ENCODE results near the gene PRPF31.

The PRPF31 gene

DNA sequence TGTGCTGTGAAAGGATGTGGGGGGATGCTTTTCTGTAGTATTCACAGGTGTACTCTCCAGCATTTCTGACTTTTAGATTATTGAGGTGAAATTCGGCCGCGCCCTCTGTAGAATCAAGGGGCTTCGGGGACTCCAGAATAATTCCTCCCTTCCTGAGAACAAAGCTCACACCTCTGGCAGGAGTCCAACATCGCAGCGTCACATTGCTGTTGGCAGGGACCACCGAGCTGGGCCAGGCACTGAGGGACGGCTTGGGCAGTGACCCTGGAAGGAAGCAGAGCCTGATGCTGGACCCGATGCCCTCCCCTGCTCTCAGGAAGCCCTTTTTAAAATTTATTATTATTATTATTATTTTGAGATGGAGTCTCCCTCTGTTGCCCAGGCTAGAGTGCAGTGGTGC is 40.7 kb upstream of the PRPF31 start:
- no peak overlapping the region for H3K4me3 ChIP-seq (ENCODE audit: low read depth in 1 of 2, low read length in 2 of 2)
- no peaks in the 10 kb centered on the region for H3K27me3 ChIP-seq (ENCODE audit: insufficient read depth, low read length, poor library complexity)
- ATAC-seq (ENCODE audit: insufficient read depth, low read depth) (no peak), DNase-seq (no peak)
- no peak overlapping the region for H3K9ac ChIP-seq (ENCODE audit: low read depth, low read length)
- H3K79me2 ChIP-seq (ENCODE audit: insufficient read depth, low read length), result no peaks in the 10 kb centered on the region
- TF ChIP-seq CTCF (IDR thresholded peaks at IDR 0.05; ENCODE audit: borderline replicate concordance, extremely low read depth, low read length, poor library complexity, severe bottlenecking), result no peak
- no peak for TF ChIP-seq EZH2 (IDR thresholded peaks at IDR 0.05; ENCODE audit: borderline replicate concordance, low read depth, low read length, severe bottlenecking)
- no peak overlapping the region for H3K4me2 ChIP-seq (ENCODE audit: insufficient read depth, low read length)
- no peak overlapping the region for H2AFZ ChIP-seq (ENCODE audit: low read depth, low read length)
- H3K9me3 ChIP-seq (ENCODE audit: insufficient read depth, low read length, severe bottlenecking), result no peaks in the 10 kb centered on the region
- H4K20me1 ChIP-seq (ENCODE audit: insufficient read depth, low read length), result no peaks in the 10 kb centered on the region
- no peaks in the 10 kb centered on the region for H3K4me1 ChIP-seq (ENCODE audit: insufficient read depth, low read length)
- no peak overlapping the region for H3K27ac ChIP-seq (ENCODE audit: low read length)
- H3K36me3 ChIP-seq (ENCODE audit: insufficient read depth, low read length), result no peaks in the 10 kb centered on the region

DNA sequence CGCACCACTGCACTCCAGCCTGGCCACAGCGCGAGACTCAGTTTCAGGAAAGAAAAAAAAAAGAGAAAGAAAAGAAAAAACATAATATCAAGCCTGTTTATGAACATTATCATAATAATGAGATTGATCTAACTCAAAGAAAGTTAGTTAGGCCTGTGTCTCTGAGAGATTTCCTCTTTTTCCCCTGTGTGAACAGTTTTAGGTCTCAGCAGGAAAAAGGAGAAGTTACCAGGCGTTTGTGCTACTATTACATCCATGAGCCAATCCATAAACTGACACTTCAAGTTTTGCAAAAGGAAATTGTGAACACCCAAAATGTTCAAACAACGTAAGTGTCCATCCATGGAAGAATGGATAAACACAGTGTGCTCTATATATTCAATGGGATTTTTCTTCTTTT is 38.2 kb upstream of the PRPF31 start:
- no peak overlapping the region for H3K4me3 ChIP-seq (ENCODE audit: low read depth in 1 of 2, low read length in 2 of 2)
- H3K9ac ChIP-seq (ENCODE audit: low read depth, low read length), result no peak overlapping the region
- no peak overlapping the region for H2AFZ ChIP-seq (ENCODE audit: low read depth, low read length)
- TF ChIP-seq EZH2 (IDR thresholded peaks at IDR 0.05; ENCODE audit: borderline replicate concordance, low read depth, low read length, severe bottlenecking), result no peak
- no peak for TF ChIP-seq CTCF (IDR thresholded peaks at IDR 0.05; ENCODE audit: borderline replicate concordance, extremely low read depth, low read length, poor library complexity, severe bottlenecking)
- H3K27ac ChIP-seq (ENCODE audit: low read length), result no peak overlapping the region
- H3K36me3 ChIP-seq (ENCODE audit: insufficient read depth, low read length), result no peaks in the 10 kb centered on the region
- no peaks in the 10 kb centered on the region for H3K27me3 ChIP-seq (ENCODE audit: insufficient read depth, low read length, poor library complexity)
- DNase-seq (no peak), ATAC-seq (ENCODE audit: insufficient read depth, low read depth) (no peak)
- no peaks in the 10 kb centered on the region for H3K79me2 ChIP-seq (ENCODE audit: insufficient read depth, low read length)
- no peaks in the 10 kb centered on the region for H4K20me1 ChIP-seq (ENCODE audit: insufficient read depth, low read length)
- no peak overlapping the region for H3K4me2 ChIP-seq (ENCODE audit: insufficient read depth, low read length)
- peaks cover 6% of the 10 kb centered on the region for H3K9me3 ChIP-seq (ENCODE audit: insufficient read depth, low read length, severe bottlenecking)
- H3K4me1 ChIP-seq (ENCODE audit: insufficient read depth, low read length), result no peaks in the 10 kb centered on the region

DNA sequence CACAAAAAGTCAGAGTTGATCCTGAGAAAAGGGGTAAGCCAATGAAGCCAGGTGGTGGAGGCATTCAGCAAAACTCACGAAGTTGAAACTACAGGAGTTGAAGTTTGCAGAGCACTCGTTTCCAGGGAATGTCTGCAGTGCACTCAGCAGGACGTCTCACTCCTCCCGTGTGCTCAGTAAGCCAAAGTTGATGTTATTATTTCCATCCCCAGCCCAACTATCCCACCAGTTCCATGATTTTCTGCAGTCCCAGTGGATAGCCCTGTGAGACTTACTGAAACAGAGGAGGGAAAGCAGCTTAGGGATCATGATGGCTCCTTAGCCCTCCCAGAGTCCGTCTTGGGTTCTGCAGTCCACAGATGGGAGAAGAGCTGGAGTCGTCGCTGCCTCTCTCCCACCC is 34.5 kb upstream of the PRPF31 start, which contains the start of gene TARM1:
Gene TARM1 (minus strand): TSS at position 334 of the 400 bp plus-strand sequence. CDS start 25 bp downstream, at position 309.
- TF ChIP-seq CTCF (IDR thresholded peaks at IDR 0.05; ENCODE audit: borderline replicate concordance, extremely low read depth, low read length, poor library complexity, severe bottlenecking) (no peak), EZH2 (IDR thresholded peaks at IDR 0.05; ENCODE audit: borderline replicate concordance, low read depth, low read length, severe bottlenecking) (no peak)
- DNase-seq, result no peak
- no peaks in the 10 kb centered on the region for H4K20me1 ChIP-seq (ENCODE audit: insufficient read depth, low read length)
- H3K4me1 ChIP-seq (ENCODE audit: insufficient read depth, low read length), result no peaks in the 10 kb centered on the region
- no peak within 1 kb of the TSS for H3K9ac ChIP-seq (ENCODE audit: low read depth, low read length)
- H3K79me2 ChIP-seq (ENCODE audit: insufficient read depth, low read length), result no peaks in the 10 kb centered on the region
- peaks cover 6% of the 10 kb centered on the region for H3K9me3 ChIP-seq (ENCODE audit: insufficient read depth, low read length, severe bottlenecking)
- no peaks in the 10 kb centered on the region for H3K27me3 ChIP-seq (ENCODE audit: insufficient read depth, low read length, poor library complexity)
- no peak within 1 kb of the TSS for H2AFZ ChIP-seq (ENCODE audit: low read depth, low read length)
- no peak within 1 kb of the TSS for H3K4me2 ChIP-seq (ENCODE audit: insufficient read depth, low read length)
- H3K36me3 ChIP-seq (ENCODE audit: insufficient read depth, low read length), result no peaks in the 10 kb centered on the region
- ATAC-seq (ENCODE audit: insufficient read depth, low read depth), result no peak
- H3K27ac ChIP-seq (ENCODE audit: low read length), result no peak within 1 kb of the TSS
- no peak within 1 kb of the TSS for H3K4me3 ChIP-seq (ENCODE audit: low read depth in 1 of 2, low read length in 2 of 2)

- H3K79me2 ChIP-seq (ENCODE audit: insufficient read depth, low read length), result no peaks in the 10 kb centered on the region
- no peak overlapping the region for H3K9ac ChIP-seq (ENCODE audit: low read depth, low read length)
- no peak overlapping the region for H3K4me3 ChIP-seq (ENCODE audit: low read depth in 1 of 2, low read length in 2 of 2)
- DNase-seq (no peak), ATAC-seq (ENCODE audit: insufficient read depth, low read depth) (no peak)
- H3K36me3 ChIP-seq (ENCODE audit: insufficient read depth, low read length), result no peaks in the 10 kb centered on the region
- no peaks in the 10 kb centered on the region for H3K4me1 ChIP-seq (ENCODE audit: insufficient read depth, low read length)
- H3K4me2 ChIP-seq (ENCODE audit: insufficient read depth, low read length), result no peak overlapping the region
- no peaks in the 10 kb centered on the region for H4K20me1 ChIP-seq (ENCODE audit: insufficient read depth, low read length)
- peaks cover 6% of the 10 kb centered on the region for H3K9me3 ChIP-seq (ENCODE audit: insufficient read depth, low read length, severe bottlenecking)
- TF ChIP-seq EZH2 (IDR thresholded peaks at IDR 0.05; ENCODE audit: borderline replicate concordance, low read depth, low read length, severe bottlenecking), result no peak
- TF ChIP-seq CTCF (IDR thresholded peaks at IDR 0.05; ENCODE audit: borderline replicate concordance, extremely low read depth, low read length, poor library complexity, severe bottlenecking), result no peak
- H2AFZ ChIP-seq (ENCODE audit: low read depth, low read length), result no peak overlapping the region
- H3K27me3 ChIP-seq (ENCODE audit: insufficient read depth, low read length, poor library complexity), result no peaks in the 10 kb centered on the region
- H3K27ac ChIP-seq (ENCODE audit: low read length), result no peak overlapping the region
Measured at GRCh38 chr19:54084410-54084809, 31.1 kb upstream of the PRPF31 start.
